Measurements from ENCODE around the gene ABCC1. TPM values are rescaled to one million over a fixed set of nuclear protein-coding genes. Genes with fewer than 3 reads are reported as not detected.

Gene ABCC1
- total RNA-seq, 2 donors from 2014 or later, result 78.0 to 84.0 TPM

DNA sequence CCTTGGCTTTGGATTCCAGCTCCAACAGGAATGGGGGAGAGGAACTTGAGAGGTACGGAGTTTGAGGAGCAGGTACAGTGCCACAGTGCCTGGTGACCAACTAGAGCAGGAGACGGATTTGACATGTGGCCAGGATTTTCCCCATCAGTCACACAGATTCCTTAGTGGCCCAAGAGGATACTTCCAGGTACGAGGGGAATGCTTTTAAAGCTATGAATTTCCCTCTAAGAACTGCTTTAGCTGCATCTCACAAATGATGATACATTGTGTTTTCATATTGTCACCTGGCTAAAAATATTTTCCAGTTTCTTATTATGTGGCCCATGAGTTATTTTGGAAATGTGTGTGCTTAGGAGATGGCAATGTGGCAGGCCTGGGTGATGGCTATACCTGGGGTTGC lies 175.6 kb downstream of the ABCC1 start:
- Mint-ChIP-seq H3K36me3 (ENCODE audit: low read depth) (peaks cover 100% of the 10 kb centered on the region), H3K27me3 (no peaks in the 10 kb centered on the region), H3K4me3 (no peak overlapping the region), H3K27ac (no peak overlapping the region), H3K9me3 (peaks cover 3% of the 10 kb centered on the region), H3K4me1 (peaks cover 6% of the 10 kb centered on the region)
- ATAC-seq (replicated peaks), result no peak

DNA sequence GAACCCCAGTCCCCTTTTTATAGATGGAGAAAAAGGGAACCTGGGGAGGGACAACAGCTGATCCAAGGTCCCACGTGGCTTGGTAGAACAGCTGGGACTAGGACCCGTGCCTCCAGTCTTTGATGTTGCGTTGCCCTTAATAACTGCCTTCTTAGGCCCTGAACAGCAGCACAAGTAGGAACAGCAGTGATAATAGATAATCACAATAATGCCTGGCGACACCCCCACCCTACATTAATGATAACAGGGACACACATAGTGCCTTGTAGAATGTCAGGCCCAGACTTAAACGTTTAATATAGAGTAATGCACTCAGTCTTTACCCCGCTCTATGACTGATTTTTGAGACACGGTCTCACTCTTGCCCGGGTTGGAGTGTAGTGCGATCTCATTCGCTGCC lies 177.5 kb downstream of the ABCC1 start:
- no peak overlapping the region for H3K4me3 Mint-ChIP-seq
- H3K4me1 Mint-ChIP-seq, result no peaks in the 10 kb centered on the region
- ATAC-seq (replicated peaks), result no peak
- H3K9me3 Mint-ChIP-seq, result peaks cover 3% of the 10 kb centered on the region
- H3K36me3 Mint-ChIP-seq (ENCODE audit: low read depth), result peaks cover 100% of the 10 kb centered on the region
- H3K27ac Mint-ChIP-seq, result no peak overlapping the region
- H3K27me3 Mint-ChIP-seq, result no peaks in the 10 kb centered on the region

DNA sequence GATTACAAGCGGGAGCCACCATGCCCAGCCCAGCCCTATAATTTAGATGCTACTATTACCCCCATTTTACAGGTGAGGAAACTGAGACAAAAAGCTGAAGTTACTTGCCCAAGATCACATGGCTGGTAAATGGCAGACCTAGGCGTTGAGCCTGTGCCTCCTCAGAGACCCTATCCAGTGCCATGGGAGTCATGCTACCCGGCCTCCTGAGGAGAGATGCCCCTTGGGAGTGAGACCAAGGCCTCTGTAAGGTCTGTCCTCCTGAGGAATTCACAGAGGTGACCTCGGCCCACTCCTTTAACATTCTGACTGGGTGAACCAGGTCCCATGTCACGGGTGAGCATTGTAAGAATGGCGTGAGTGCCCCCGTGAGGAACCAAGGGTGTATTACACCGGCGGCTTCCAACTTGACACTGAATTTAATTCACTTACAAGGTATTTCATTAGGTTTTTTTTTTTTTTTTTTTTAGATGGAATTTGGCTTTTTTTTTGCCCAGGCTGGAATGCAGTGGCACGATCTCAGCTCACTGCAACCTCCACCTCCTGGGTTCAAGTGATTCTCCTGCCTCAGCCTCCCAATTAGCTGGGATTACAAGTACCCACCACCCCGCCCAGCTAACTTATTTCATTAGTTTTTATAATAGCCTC lies 178.2 kb downstream of the ABCC1 start:
- Mint-ChIP-seq H3K36me3 (ENCODE audit: low read depth) (peaks cover 100% of the 10 kb centered on the region), H3K27ac (peak overlapping the region; percentile 32), H3K4me3 (no peak overlapping the region), H3K4me1 (no peaks in the 10 kb centered on the region), H3K9me3 (peaks cover 3% of the 10 kb centered on the region), H3K27me3 (no peaks in the 10 kb centered on the region)
- peak; percentile 80 for ATAC-seq (replicated peaks)

DNA sequence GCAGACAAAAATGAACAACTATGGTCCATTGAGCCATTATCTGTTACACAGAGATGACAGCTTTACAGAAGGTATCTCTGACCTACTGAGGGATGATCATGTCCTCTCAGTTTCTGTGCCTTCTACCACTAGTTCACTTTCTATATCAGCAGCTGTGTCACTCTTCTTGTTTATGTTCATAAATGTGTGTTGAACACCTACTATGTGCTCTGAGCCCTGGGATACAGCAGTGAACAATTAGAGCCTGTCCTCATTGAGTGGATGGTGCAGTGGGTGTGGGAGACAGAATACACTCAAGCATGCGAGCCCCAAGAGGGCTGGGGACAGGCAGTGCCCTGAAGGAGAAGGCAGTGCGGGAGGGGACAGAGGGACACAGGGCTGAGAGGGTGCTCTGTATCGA lies 181.8 kb downstream of the ABCC1 start:
- ATAC-seq (replicated peaks), result no peak
- no peaks in the 10 kb centered on the region for H3K27me3 Mint-ChIP-seq
- no peak overlapping the region for H3K4me3 Mint-ChIP-seq
- peaks cover 100% of the 10 kb centered on the region for H3K36me3 Mint-ChIP-seq (ENCODE audit: low read depth)
- no peak overlapping the region for H3K27ac Mint-ChIP-seq
- H3K4me1 Mint-ChIP-seq, result no peaks in the 10 kb centered on the region
- no peaks in the 10 kb centered on the region for H3K9me3 Mint-ChIP-seq

GRCh38 chr16:16131659-16132058 lies 182.2 kb downstream of the ABCC1 start:
- H3K9me3 Mint-ChIP-seq, result no peaks in the 10 kb centered on the region
- H3K4me3 Mint-ChIP-seq, result no peak overlapping the region
- ATAC-seq (replicated peaks), result no peak
- no peaks in the 10 kb centered on the region for H3K4me1 Mint-ChIP-seq
- H3K27me3 Mint-ChIP-seq, result no peaks in the 10 kb centered on the region
- no peak overlapping the region for H3K27ac Mint-ChIP-seq
- peaks cover 100% of the 10 kb centered on the region for H3K36me3 Mint-ChIP-seq (ENCODE audit: low read depth)

DNA sequence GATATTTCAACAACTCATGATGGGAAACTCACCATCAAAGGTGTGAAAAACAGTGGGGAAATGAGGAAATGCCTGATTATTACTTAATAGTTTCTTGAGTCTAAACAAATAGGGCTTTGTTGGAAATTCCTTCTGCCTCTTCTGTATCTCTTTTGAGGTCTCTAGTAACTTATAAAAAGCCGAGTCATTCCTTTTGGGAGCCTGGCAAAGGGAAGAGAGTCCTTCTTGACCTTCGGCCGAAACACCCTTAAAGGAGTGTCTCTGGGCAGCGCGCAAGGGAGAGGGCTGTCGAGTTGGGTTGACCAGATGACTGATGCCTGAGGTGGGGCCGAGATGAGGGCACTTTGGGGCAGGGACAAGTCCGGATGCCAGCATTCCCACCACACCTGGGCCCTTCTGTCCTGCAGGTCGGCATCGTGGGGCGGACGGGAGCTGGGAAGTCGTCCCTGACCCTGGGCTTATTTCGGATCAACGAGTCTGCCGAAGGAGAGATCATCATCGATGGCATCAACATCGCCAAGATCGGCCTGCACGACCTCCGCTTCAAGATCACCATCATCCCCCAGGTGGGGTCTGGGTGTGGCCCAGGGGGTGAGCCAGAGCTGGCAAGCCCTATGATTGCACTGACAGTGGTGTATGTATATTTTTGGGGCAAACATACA lies 184.7 kb downstream of the ABCC1 start:
- Mint-ChIP-seq H3K27me3 (no peaks in the 10 kb centered on the region), H3K4me3 (no peak overlapping the region), H3K9me3 (no peaks in the 10 kb centered on the region), H3K4me1 (no peaks in the 10 kb centered on the region), H3K36me3 (ENCODE audit: low read depth) (peaks cover 97% of the 10 kb centered on the region), H3K27ac (peak overlapping the region; percentile 36)
- no peak for ATAC-seq (replicated peaks)

- Mint-ChIP-seq H3K27me3 (no peaks in the 10 kb centered on the region), H3K27ac (no peak overlapping the region), H3K4me1 (no peaks in the 10 kb centered on the region), H3K9me3 (no peaks in the 10 kb centered on the region), H3K36me3 (ENCODE audit: low read depth) (peaks cover 97% of the 10 kb centered on the region), H3K4me3 (no peak overlapping the region)
- no peak for ATAC-seq (replicated peaks)
These were observed 187.2 kb downstream of the ABCC1 start for GRCh38 chr16:16136588-16136987.

DNA sequence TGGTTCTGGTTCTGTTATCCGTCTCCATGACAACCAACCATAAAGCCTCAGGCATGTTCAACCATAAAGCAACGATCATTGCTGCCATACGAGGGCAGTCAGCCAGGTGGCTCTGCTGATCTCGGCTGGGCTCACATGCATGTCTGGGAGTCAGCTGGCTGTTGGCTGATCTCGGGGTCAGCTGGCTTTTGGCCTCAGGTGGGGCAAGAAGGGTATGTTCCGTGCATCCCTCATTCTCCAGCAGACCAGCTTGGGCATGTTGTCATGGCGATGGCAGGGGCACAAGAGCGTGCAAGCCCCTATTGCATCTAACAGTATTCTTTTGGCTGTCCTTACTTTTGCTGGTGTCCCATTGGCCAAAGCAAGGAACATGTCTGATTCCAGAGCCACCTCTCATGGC lies 187.7 kb downstream of the ABCC1 start:
- Mint-ChIP-seq H3K9me3 (no peaks in the 10 kb centered on the region), H3K36me3 (ENCODE audit: low read depth) (peaks cover 96% of the 10 kb centered on the region), H3K4me3 (no peak overlapping the region), H3K4me1 (no peaks in the 10 kb centered on the region), H3K27ac (no peak overlapping the region), H3K27me3 (no peaks in the 10 kb centered on the region)
- no peak for ATAC-seq (replicated peaks)

GRCh38 chr16:16138034-16138635 lies 188.7 kb downstream of the ABCC1 start:
- H3K36me3 Mint-ChIP-seq (ENCODE audit: low read depth), result peaks cover 96% of the 10 kb centered on the region

DNA sequence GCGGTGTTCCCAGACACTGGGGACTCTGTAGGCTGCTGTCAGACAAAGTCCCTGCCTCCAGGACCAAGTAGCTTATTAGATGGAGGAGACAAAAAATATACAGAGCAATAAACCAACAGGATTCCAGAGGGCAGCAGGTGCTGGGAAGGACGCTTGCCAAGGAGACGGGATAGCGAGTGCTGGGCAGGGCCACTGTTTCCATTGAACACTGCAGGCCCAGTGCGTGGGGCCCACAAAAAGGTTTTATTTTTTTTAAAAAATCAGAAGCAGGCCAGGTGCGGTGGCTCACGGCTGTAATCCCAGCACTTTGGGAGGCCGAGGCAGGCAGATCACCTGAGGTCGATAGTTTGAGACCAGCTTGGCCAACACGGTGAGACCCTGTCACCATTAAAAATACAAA lies 189.6 kb downstream of the ABCC1 start:
- Mint-ChIP-seq H3K27ac (no peak overlapping the region), H3K36me3 (ENCODE audit: low read depth) (peaks cover 94% of the 10 kb centered on the region), H3K4me3 (no peak overlapping the region), H3K9me3 (no peaks in the 10 kb centered on the region), H3K4me1 (no peaks in the 10 kb centered on the region), H3K27me3 (no peaks in the 10 kb centered on the region)
- no peak for ATAC-seq (replicated peaks)

More at GRCh38 chr16:16138034-16138635, 188.7 kb downstream of the ABCC1 start:
- H3K27ac Mint-ChIP-seq, result no peak overlapping the region
- no peaks in the 10 kb centered on the region for H3K9me3 Mint-ChIP-seq
- H3K4me3 Mint-ChIP-seq, result no peak overlapping the region
- no peaks in the 10 kb centered on the region for H3K4me1 Mint-ChIP-seq
- no peaks in the 10 kb centered on the region for H3K27me3 Mint-ChIP-seq
- ATAC-seq (replicated peaks), result no peak

- peaks cover 94% of the 10 kb centered on the region for H3K36me3 Mint-ChIP-seq (ENCODE audit: low read depth)
- H3K27ac Mint-ChIP-seq, result no peak overlapping the region
These were observed 190.4 kb downstream of the ABCC1 start for GRCh38 chr16:16139806-16140205.

DNA sequence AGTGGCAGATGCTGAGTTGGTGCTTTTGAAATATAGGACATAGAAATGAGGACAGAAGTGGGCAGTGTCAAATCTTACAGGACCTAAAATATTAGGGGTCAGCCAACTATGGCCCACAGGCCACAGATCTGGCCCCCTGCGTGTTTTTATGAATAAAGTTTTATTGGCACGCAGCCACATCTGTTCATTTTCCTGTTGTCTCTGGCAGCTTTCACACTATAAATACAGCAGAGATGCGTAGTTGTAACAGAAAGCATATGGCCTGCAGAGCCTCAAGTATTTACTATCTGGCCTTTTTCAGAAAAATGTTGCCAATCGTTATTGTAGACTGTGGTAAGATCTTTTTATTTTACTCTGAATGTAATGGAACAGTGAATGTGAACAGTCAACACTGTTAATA lies 191.1 kb downstream of the ABCC1 start:
- H3K27ac Mint-ChIP-seq, result peak overlapping the region; percentile 28
- H3K9me3 Mint-ChIP-seq, result no peaks in the 10 kb centered on the region
- no peaks in the 10 kb centered on the region for H3K27me3 Mint-ChIP-seq
- H3K4me3 Mint-ChIP-seq, result no peak overlapping the region
- no peaks in the 10 kb centered on the region for H3K4me1 Mint-ChIP-seq
- ATAC-seq (replicated peaks), result no peak
- H3K36me3 Mint-ChIP-seq (ENCODE audit: low read depth), result peaks cover 94% of the 10 kb centered on the region

More at GRCh38 chr16:16139806-16140205, 190.4 kb downstream of the ABCC1 start:
- no peak for ATAC-seq (replicated peaks)
- no peaks in the 10 kb centered on the region for H3K4me1 Mint-ChIP-seq
- no peaks in the 10 kb centered on the region for H3K9me3 Mint-ChIP-seq
- no peaks in the 10 kb centered on the region for H3K27me3 Mint-ChIP-seq
- no peak overlapping the region for H3K4me3 Mint-ChIP-seq

- no peak overlapping the region for H3K4me3 Mint-ChIP-seq
- no peaks in the 10 kb centered on the region for H3K9me3 Mint-ChIP-seq
- no peaks in the 10 kb centered on the region for H3K4me1 Mint-ChIP-seq
- no peak for ATAC-seq (replicated peaks)
- H3K27ac Mint-ChIP-seq, result peak overlapping the region; percentile 28
- H3K36me3 Mint-ChIP-seq (ENCODE audit: low read depth), result peaks cover 91% of the 10 kb centered on the region
- H3K27me3 Mint-ChIP-seq, result no peaks in the 10 kb centered on the region
These were observed 191.7 kb downstream of the ABCC1 start for GRCh38 chr16:16141141-16141540.

DNA sequence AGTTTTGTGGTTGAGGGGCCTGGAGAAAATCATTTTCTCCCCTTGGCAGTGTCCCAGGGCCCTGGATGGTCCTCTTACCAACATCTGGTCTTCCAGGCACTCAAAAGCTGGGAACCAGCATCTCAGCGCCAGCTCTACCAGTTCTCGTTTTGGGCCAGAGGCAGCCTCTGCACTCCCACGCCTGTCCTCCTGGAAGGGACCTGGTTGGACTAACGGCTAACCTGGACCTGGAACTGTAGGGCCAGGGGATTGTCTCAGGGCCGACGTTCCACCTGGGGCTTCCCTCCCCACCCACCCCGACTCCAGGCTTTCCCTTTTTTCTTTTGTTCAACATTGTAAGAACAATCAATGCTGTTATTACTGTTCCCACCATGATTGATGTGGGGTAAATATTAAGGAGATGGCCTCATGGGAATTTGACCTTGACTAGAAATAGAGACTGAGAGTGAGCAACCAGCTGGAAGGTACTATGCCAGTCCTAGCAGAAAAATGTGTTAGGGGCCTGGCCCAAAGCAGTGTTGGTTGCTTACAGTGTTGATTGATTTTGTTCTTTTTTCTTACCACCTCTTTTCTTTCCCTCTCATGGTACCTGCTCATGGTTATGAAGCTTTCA lies 192.5 kb downstream of the ABCC1 start:
- Mint-ChIP-seq H3K4me3 (no peak overlapping the region), H3K4me1 (no peaks in the 10 kb centered on the region), H3K27me3 (no peaks in the 10 kb centered on the region), H3K9me3 (no peaks in the 10 kb centered on the region), H3K27ac (no peak overlapping the region), H3K36me3 (ENCODE audit: low read depth) (peaks cover 84% of the 10 kb centered on the region)
- ATAC-seq (replicated peaks), result no peak
